ENCODE measurements around the gene FOXA2.

The FOXA2 gene

DNA sequence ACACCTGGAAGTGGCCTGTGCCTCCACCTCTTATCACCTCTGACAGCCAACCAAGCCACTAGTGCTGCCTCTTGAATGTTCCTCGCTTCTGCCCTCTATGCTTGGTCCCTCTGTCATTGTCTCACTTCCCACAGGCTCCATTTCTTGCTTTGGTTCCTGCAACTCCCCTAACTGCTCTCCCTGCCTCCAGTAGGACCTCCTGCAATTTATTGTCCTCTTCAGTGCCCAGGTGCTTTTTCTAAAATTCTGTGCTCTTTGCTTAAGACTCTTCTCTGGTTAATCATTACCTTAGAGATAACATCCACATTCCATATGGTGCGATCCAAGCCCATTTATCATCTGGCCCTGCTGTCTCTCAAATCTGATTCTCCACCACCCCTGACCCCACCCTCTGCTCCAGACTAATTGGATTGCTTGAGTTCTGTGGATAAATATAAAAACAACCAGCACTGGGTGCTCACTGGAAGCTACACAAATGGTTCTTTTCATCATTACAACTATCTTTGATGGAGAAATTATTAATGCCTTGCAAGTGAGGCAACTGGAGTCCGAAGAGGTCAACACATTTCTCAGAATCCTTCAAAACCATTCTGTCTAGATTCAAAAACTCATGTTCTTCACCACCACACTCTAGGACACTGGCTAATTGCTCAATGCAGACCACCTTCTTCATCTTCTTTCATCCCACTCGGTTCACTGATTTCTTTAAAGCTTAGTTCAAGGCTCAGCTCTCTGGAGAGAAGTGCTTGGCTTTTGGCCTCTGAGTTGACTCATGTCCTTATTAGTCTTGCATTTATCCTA lies 47.2 kb downstream of the FOXA2 start:
- no peak for DNase-seq (ENCODE audit: low read depth in 2 of 2)

DNA sequence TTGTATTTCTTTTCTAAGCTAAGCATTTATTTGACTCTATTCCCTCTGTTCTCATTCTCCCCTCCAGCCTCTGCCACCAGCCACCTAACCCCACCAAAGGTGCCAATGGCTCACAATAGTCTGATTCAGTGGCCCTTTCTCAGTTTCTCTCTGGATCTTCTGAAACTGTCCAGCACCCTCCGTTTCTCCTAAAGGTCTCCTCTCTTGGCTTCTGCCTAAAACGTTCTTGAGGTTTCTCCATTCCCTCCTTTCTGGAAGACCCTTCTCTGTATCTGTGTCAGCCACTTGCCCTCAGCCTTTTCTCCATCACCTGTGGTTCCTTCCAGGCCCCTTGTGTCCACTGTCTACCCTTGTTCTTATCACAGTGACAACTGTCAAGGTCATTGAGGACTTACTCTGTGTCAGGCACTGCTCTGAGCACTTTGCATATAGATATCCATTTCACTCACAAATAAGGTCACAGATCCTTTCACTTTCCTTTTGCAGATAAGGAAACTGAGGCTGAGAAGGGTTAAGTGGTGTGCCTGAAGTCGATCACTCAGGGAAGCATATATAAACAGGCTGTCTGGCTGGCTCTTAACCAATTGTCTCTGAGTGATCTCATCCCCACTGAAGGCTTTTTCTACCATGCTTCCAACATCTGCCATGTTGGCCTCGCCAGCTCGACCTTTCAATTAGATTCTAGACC lies 48.1 kb downstream of the FOXA2 start:
- DNase-seq (ENCODE audit: low read depth in 2 of 2): no peak

DNA sequence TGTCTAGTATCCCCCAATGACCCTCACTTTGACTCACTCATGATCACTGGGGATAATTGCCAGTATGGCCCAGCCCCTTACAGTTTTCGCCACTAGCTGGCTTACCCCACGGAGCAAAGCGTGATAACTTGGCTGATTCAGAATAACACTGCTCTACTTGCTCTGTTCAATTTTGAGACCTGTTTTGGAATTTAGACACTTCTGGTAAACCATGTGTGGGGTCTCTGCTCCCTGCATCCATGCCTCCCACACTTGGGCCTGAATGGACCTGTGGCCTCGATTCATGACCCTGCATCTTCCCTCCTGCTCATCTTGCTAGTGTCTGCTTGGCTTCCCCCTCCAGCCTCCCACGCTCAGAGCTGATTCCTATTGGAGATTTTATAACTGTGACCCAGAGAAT lies 48.9 kb downstream of the FOXA2 start:
- DNase-seq (ENCODE audit: low read depth in 2 of 2): no peak

DNA sequence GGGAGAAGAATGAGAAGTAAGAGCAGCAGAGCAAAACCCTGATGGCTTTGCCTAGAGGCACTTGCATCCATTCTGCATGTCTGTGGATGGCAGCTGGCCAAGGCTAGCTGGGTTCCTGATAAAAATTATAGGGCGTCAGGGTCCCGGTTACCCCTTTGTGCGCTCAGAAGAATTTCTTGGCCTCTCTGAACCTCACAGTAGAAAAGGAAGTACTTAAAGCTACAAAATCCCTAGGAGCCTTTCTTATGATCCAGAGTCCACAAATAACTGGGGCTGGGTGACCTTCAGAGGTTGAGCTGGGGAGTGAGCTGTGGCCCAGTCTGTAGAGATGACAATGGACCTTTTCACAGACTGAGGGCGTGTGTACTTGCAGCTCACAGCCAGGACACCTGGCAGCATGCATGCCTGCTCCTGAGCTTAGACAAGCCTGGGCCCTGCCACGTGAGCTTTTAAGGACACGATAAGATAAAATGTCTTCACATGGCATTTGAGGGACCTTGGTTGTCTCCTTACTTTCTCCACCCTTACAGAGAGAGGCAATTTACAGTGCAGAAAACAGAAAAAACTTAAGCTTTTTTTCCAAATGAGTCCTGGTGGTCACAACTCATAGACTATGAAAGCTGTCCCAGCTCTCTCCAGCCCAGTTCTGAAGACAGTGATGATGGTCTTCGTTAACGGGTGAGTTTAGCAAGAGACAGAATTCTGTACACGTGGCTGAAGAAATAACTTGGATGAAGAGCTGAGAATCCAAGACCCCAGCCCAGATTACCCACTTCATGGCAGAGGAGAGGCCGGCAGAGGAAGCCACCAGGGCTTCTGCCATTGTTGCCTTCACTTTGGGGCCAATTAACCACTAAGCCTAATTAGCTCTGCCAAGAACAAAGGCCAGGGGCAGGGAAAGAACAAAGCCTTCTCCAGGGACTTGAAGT lies 50.3 kb downstream of the FOXA2 start:
- no peak for DNase-seq (ENCODE audit: low read depth in 2 of 2)

DNA sequence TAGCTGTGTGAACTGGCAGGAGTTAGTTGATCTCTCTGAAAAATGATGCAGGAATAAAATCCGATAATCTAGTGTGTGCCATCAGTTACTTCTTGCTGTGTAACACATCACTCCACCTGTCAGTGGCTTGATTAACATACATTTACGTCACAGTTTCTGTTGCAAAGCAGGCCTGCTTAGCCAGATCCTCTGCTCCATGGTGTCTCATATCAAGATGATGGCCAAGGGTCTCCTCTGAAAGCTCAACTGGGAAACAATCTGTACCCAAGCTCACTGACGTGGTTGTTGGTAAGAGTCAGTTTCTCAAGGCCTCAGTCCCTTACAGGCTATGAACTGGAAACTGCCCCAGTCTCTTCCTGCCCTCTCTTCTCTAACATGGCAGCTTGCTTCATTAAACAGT lies 51.8 kb downstream of the FOXA2 start:
- DNase-seq (ENCODE audit: low read depth in 2 of 2): no peak

DNA sequence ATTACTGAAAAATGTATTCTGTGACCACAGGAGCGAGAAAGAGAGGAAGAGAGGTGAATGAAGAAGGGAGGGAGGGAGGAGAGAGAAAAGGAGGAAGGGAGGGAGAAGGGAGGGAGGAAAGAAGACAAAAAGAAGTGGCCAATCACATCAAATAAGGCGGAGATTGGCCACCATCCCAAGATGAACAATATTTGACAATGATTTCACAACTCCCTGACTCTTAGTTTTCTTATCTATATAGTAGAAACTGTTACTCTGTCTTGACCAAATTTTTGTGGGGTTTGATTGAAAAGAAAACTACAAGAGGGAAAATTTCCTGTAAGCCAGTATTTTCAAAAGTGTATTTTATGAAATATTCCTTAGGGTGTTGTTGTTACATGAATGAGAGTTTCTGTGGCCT lies 52.6 kb downstream of the FOXA2 start:
- no peak for DNase-seq (ENCODE audit: low read depth in 2 of 2)

DNA sequence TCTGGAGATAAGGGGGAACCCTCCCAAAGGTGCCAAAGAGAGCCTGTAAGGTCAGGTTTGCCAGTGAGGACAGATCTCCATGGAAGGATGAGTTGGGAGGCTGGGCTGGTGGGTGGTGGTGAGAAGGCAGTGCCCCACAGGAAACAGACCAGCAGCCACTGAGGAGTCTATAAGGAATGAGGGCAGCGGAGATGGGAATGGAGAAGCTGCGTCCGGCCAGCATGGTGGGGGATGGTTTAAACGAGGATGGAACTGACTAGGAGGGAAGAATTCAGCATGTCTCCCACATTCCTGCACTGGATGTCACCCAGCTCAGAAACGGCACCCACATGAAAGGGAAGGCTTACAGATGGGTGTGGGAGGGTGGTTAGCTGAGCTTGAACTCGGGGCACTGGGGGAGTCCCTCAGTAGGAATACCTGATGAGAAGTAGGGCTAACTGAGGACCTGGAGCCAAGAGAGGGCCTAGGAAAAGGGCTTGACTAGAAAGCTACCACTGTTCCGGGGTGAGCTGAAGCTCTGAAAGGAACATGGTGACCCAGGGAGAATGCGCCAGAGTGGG lies 53.2 kb downstream of the FOXA2 start:
- no peak for DNase-seq (ENCODE audit: low read depth in 2 of 2)

Measured in stimulated activated CD8-positive, alpha-beta memory T cell treated with anti-CD3 and anti-CD28 coated beads, Interleukin-2, amount 100 ng/mL, for 1 hour (primary cell).